GM21529 (cell line): ENCODE data around the gene KLF16.
A peak's percentile ranks its signal among the peaks of the same experiment; 100 is the strongest.

ENCODE experiments used
- ATAC-seq: cut with Tn5 transposase; IDR thresholded peaks from one replicate; pipeline ENCODE4 v1.9.1; 2021; ENCODE audit not compliant: unreplicated experiment

KLF16 gene

GRCh38 chr19:1856698-1857603 is 6.4 kb downstream of the KLF16 start:
- ATAC-seq = peak; percentile 31

GRCh38 chr19:1856345-1856697 is 7.1 kb downstream of the KLF16 start:
- no peak for ATAC-seq

DNA sequence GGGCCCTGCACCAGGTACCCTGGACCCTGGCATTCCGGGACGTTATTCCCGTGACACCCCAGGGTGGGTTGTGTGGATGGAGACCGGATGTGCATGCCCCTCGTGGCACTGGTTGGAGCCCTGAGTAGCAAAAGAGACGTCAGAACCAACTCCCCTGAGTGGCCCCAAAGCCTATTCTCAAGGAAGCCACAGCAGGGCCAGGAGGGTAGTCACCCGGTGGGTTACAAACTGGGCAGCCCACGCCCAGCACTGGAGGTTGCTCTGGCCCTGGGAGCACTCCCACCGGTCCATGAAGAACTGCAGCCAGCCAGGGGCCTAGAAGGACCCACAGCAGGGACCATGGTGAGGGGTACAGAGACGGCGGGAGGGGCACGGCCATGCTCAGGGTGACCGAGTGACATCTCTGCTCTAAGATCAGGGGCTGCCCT is 7.5 kb downstream of the KLF16 start:
- no peak for ATAC-seq

DNA sequence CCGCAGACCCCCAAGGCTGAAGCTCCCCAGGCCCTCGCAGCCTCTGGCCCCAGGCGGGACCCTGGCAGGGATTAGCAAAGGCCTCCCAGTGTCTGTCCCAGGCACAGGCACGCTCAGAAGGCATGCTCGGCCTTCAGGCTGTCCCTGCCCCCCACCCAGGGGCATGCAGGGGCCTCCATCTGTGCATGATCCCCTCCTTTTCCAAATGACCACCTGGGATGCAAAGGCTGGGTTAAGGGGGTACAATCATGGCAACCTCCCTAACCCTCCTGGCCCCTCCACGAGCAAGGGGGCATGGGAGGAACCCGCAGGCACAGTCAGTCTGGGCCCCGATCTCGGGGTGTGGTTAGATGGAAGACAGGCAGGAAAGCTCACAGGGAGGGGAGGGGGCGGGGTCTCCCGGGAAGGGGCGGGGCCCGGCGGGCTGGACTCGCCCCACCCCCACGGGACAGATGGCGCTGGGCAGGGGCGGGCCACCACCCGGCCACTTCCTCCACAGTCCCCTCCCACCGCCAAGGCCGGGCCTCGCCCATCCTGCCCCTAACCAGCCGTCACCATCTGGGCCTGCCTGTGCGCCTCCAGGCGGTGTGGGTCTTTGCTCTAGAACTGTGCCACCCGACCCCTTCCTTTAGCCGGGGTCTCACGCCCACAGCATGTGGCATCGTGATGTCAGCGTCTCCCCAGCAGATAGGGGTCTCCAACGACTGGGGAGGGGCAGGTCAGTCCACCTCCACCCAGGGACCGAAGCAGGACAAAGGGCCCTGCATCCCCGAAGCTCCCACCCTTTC is 8.1 kb downstream of the KLF16 start:
- peak; percentile 49 for ATAC-seq

- ATAC-seq = no peak
Observed at GRCh38 chr19:1854542-1855039, 8.8 kb downstream of the KLF16 start.

- ATAC-seq = no peak
Observed at GRCh38 chr19:1854039-1854541, 9.3 kb downstream of the KLF16 start.

GRCh38 chr19:1853295-1854038 is 9.9 kb downstream of the KLF16 start:
- no peak for ATAC-seq

GRCh38 chr19:1852581-1853128 is 10.7 kb downstream of the KLF16 start:
- ATAC-seq = no peak

- ATAC-seq = no peak
Observed at GRCh38 chr19:1851654-1852580, 11.5 kb downstream of the KLF16 start.

GRCh38 chr19:1850809-1851653 is 12.3 kb downstream of the KLF16 start:
- ATAC-seq = no peak

- ATAC-seq = no peak
Observed at GRCh38 chr19:1849886-1850398, 13.4 kb downstream of the KLF16 start.

DNA sequence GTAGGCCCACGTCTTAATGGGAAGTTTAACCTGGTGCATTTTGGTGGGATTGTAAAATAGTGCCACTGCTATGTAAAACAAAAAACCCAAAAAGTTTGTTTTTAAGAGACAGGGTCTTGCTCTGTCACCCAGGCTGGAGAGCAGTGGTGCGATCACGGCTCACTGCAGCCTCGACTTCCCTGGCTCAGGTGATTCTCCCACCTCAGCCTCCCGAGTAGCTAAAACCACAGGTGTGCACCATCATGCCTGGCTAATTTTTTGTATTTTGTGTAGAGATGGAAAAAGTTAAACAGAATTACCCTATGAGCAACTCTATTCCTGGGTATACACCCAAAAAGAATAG is 14.3 kb downstream of the KLF16 start:
- ATAC-seq = no peak

- peak; percentile 56 for ATAC-seq
Observed at GRCh38 chr19:1848399-1849131, 14.8 kb downstream of the KLF16 start, which contains the start of gene REXO1. Gene REXO1, minus strand, starts transcription at chr19:1848483. Its CDS starts 125 bp downstream, at chr19:1848358.

- peak; percentile 16 for ATAC-seq
Observed at GRCh38 chr19:1847684-1848398, 15.5 kb downstream of the KLF16 start.

DNA sequence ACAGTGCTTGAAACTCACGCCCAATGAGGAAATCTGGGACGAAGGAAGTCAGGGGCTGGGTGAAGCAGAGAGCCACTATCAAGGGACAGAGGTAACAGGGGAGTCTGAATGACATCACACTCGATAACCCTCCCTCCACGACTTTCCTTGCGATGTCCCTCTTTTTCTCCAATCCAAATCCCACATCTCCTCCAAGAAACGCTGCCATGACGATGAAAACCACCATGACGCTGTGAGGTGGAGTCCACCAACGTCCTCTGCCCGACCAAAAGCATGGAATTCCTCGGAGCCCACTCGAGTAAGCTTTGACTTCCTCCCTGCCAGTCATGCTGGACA is 16.1 kb downstream of the KLF16 start:
- ATAC-seq = no peak

GRCh38 chr19:1846517-1847204 is 16.7 kb downstream of the KLF16 start:
- no peak for ATAC-seq

- no peak for ATAC-seq
Observed at GRCh38 chr19:1845642-1846041, 17.7 kb downstream of the KLF16 start.
